Left lung (tissue), 10 donors: ENCODE measurements around the gene CARS2. TPM values are rescaled to one million over a fixed set of nuclear protein-coding genes. Genes with fewer than 3 reads are reported as not detected.

Experiments
- ATAC-seq: fragments of 200-7000 bp; cut with Tn5 transposase; one replicate; pipeline ENCODE4 v1.9.1; 2020; ENCODE audit warnings: moderate library complexity
- DNase-seq, 4 donors: peaks; one replicate each; pipeline ENCODE4 v3.0.0-alpha.2; 2013 to 2020
- H3K27ac ChIP-seq, 2 donors: fragments of 200-600 bp; sonication (generic) in 1 of 2; one replicate each; pipeline versions ENCODE4 v1.5.0 to v1.8.0; 2020 to 2021
- H3K27me3 ChIP-seq, 2 donors: fragments of 200-600 bp; sonication (generic) in 1 of 2; one replicate each; pipeline versions ENCODE4 v1.5.0 to v1.8.0; 2020 to 2021
- H3K36me3 ChIP-seq, 2 donors: fragments of 200-600 bp; sonication (generic) in 1 of 2; one replicate each; pipeline versions ENCODE4 v1.5.0 to v1.8.0; 2020 to 2021
- H3K4me1 ChIP-seq, 2 donors: fragments of 200-600 bp; one replicate each; pipeline ENCODE4 v1.8.0; 2021
- H3K4me3 ChIP-seq, 2 donors: fragments of 200-600 bp; sonication (generic) in 1 of 2; one replicate each; pipeline versions ENCODE4 v1.5.0 to v1.8.0; 2020 to 2021; ENCODE audit warnings: mild to moderate bottlenecking in 1 of 2
- H3K9me3 ChIP-seq, 2 donors: fragments of 200-600 bp; sonication (generic) in 1 of 2; one replicate each; pipeline versions ENCODE4 v1.5.0 to v1.8.0; 2020 to 2021
- intact Hi-C, 2 donors: fragments of 100-400 bp; cut with DNase I; formaldehyde crosslinking; loops; one replicate each; pipeline versions ENCODE4 v1.11.2 to v1.14.2; 2022
- polyA plus RNA-seq, 6 donors: library from polyadenylated mRNA; unstranded; fragments of 120-200 nt; gene quantifications; one replicate each; pipeline ENCODE4 v1.2.1, GENCODE V29; 2013; ENCODE audit not compliant: insufficient read length in 6 of 6
- total RNA-seq, 2 donors: library from RNA; stranded (reverse); fragmentation: NEBNext Ultra II Directional; extraction: Animal tissue kit (Norgen Biotek cat#: 25700); gene quantifications; one replicate each; pipeline ENCODE4 v1.2.1, GENCODE V29; 2021
- TF ChIP-seq, protein P1 (sequence below), 2 donors: fragments of 200-600 bp; sonication (generic) in 1 of 2; IDR thresholded peaks; one replicate each; pipeline versions ENCODE4 v1.5.0 to v1.8.0; 2021; ENCODE audit warnings: antibody characterized with exemption in 2 of 2
- donor health status: DM: no; HTN: yes; CAD: no.
- donor health status: DM: no; HTN: no; CAD: no.

Gene CARS2
- total and polyA plus RNA-seq, 8 donors: 61.9 to 79.8 (median 71.3) TPM

GRCh38 chr13:110638814-110639806, 66.8 kb downstream of the CARS2 start:
- DNase-seq (peak in 1 of 4 donors; percentile 54), ATAC-seq (no peak)
- no peaks in the 10 kb centered on the region for H3K27me3 ChIP-seq
- no peak overlapping the region for H3K27ac ChIP-seq
- H3K9me3 ChIP-seq: no peaks in the 10 kb centered on the region
- peaks cover 3 to 100% of the 10 kb centered on the region in 2 donors for H3K36me3 ChIP-seq
- intact Hi-C loops: no loop called here
- no peak overlapping the region for H3K4me3 ChIP-seq
- TF ChIP-seq, protein P1, sequence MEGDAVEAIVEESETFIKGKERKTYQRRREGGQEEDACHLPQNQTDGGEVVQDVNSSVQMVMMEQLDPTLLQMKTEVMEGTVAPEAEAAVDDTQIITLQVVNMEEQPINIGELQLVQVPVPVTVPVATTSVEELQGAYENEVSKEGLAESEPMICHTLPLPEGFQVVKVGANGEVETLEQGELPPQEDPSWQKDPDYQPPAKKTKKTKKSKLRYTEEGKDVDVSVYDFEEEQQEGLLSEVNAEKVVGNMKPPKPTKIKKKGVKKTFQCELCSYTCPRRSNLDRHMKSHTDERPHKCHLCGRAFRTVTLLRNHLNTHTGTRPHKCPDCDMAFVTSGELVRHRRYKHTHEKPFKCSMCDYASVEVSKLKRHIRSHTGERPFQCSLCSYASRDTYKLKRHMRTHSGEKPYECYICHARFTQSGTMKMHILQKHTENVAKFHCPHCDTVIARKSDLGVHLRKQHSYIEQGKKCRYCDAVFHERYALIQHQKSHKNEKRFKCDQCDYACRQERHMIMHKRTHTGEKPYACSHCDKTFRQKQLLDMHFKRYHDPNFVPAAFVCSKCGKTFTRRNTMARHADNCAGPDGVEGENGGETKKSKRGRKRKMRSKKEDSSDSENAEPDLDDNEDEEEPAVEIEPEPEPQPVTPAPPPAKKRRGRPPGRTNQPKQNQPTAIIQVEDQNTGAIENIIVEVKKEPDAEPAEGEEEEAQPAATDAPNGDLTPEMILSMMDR (IDR thresholded peaks at IDR 0.05): no peak
- H3K4me1 ChIP-seq: no peaks in the 10 kb centered on the region

GRCh38 chr13:110638257-110638656, 67.7 kb downstream of the CARS2 start:
- ATAC-seq (no peak), DNase-seq (peak in 1 of 4 donors; percentile 72)
- no peaks in the 10 kb centered on the region for H3K4me1 ChIP-seq
- H3K9me3 ChIP-seq: no peaks in the 10 kb centered on the region
- intact Hi-C loops: no loop called here
- H3K27me3 ChIP-seq: no peaks in the 10 kb centered on the region
- H3K36me3 ChIP-seq: peaks cover 3 to 92% of the 10 kb centered on the region in 2 donors
- TF ChIP-seq, protein P1 (IDR thresholded peaks at IDR 0.05): no peak
- H3K4me3 ChIP-seq: no peak overlapping the region
- H3K27ac ChIP-seq: no peak overlapping the region

GRCh38 chr13:110637747-110638146, 68.2 kb downstream of the CARS2 start:
- Histone ChIP-seq H3K27me3 (no peaks in the 10 kb centered on the region), H3K36me3 (peaks cover 3 to 87% of the 10 kb centered on the region in 2 donors), H3K4me1 (no peaks in the 10 kb centered on the region), H3K9me3 (no peaks in the 10 kb centered on the region), H3K4me3 (no peak overlapping the region), H3K27ac (no peak overlapping the region)
- intact Hi-C loops: no loop called here
- peak in 1 of 4 donors; percentile 28 for DNase-seq
- no peak for ATAC-seq
- TF ChIP-seq, protein P1 (IDR thresholded peaks at IDR 0.05): no peak

DNA sequence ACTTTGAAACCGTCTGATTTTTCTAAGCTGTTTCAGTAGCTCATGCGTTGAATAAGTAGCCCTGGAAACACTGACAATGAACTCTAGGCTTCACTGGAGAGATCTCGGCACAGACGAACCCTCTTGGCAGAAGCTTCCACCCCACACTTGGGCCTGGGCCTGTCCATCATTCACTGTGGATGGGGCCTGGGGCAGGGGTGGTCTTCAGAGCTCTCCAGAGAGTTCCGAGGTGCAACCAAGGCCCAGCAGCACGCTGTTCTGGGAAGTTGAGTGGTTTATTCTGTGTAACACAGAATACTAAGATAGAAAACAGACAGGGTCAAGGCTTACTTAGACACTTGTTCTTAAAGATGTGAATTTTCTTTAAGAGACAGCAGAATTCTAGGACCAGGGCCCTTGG, 68.6 kb downstream of the CARS2 start:
- H3K4me3 ChIP-seq: no peak overlapping the region
- H3K9me3 ChIP-seq: no peaks in the 10 kb centered on the region
- peak in 1 of 4 donors; percentile 17 for DNase-seq
- intact Hi-C loops: no loop called here
- H3K27me3 ChIP-seq: no peaks in the 10 kb centered on the region
- peaks cover 3 to 86% of the 10 kb centered on the region in 2 donors for H3K36me3 ChIP-seq
- H3K27ac ChIP-seq: no peak overlapping the region
- no peaks in the 10 kb centered on the region for H3K4me1 ChIP-seq
- TF ChIP-seq, protein P1 (IDR thresholded peaks at IDR 0.05): no peak
- no peak for ATAC-seq

GRCh38 chr13:110636701-110637201, 69.2 kb downstream of the CARS2 start:
- DNase-seq: peak in 1 of 4 donors; percentile 77
- no peak for ATAC-seq
- TF ChIP-seq, protein P1 (IDR thresholded peaks at IDR 0.05): no peak
- Histone ChIP-seq H3K27me3 (no peaks in the 10 kb centered on the region), H3K4me3 (no peak overlapping the region), H3K36me3 (peaks cover 3 to 86% of the 10 kb centered on the region in 2 donors), H3K4me1 (no peaks in the 10 kb centered on the region), H3K27ac (no peak overlapping the region), H3K9me3 (no peaks in the 10 kb centered on the region)
- intact Hi-C loops: no loop called here
